Calu3 (cell line): ENCODE data around the gene BIVM. TPM values are rescaled to one million over a fixed set of nuclear protein-coding genes. Genes with fewer than 3 reads are reported as not detected.

Experiments
- BruUV-seq: library from RNA; stranded (reverse); fragments of 400-500 nt; replicated peaks from 2 replicates; lab custom pipeline; 2021; lab: Mats Ljungman, UMichigan
- CTCF ChIA-PET: fragments of 300-600 bp; sonication (Branson Sonifier 250); formaldehyde crosslinking; loops from one replicate; lab custom pipeline; 2022; ENCODE audit warnings: antibody characterized with exemption; lab: Charles Lee
- DNase-seq: peaks from one replicate; pipeline ENCODE4 v3.0.0; 2022
- H3K27ac Mint-ChIP-seq: one replicate; pipeline ENCODE4 v1.8.0; 2022; ENCODE audit warnings: mixed read lengths; ENCODE audit not compliant: unreplicated experiment
- H3K27me3 Mint-ChIP-seq: one replicate; pipeline ENCODE4 v1.8.0; 2022; ENCODE audit warnings: mixed read lengths; ENCODE audit not compliant: unreplicated experiment
- H3K36me3 Mint-ChIP-seq: one replicate; pipeline ENCODE4 v1.8.0; 2022; ENCODE audit warnings: mild to moderate bottlenecking, moderate library complexity, mixed read lengths; ENCODE audit not compliant: insufficient read depth, unreplicated experiment
- H3K4me1 Mint-ChIP-seq: one replicate; pipeline ENCODE4 v1.8.0; 2022; ENCODE audit warnings: mild to moderate bottlenecking, low read depth, mixed read lengths; ENCODE audit not compliant: unreplicated experiment
- H3K4me3 Mint-ChIP-seq: one replicate; pipeline ENCODE4 v1.8.0; 2022; ENCODE audit warnings: mild to moderate bottlenecking, low read depth, moderate library complexity, mixed read lengths; ENCODE audit not compliant: unreplicated experiment
- H3K9me3 Mint-ChIP-seq: one replicate; pipeline ENCODE4 v1.8.0; 2022; ENCODE audit warnings: low read depth, mixed read lengths; ENCODE audit not compliant: unreplicated experiment
- intact Hi-C: fragments of 100-400 bp; cut with micrococcal nuclease; formaldehyde crosslinking; loops from one replicate; pipeline ENCODE4 v1.10.0; 2022; ENCODE audit not compliant: unreplicated experiment
- total RNA-seq: library from RNA; stranded (reverse); gene quantifications from 2 replicates; pipeline ENCODE4 v1.2.3, GENCODE V29; 2022
- TF ChIP-seq, protein P1 (sequence below): fragments of 200-600 bp; IDR thresholded peaks from one replicate; pipeline ENCODE4 v1.8.0; 2022; ENCODE audit warnings: antibody characterized with exemption; ENCODE audit not compliant: unreplicated experiment

BIVM gene
- total RNA-seq, 1 experiment from 2014 or later: 12.6 TPM

DNA sequence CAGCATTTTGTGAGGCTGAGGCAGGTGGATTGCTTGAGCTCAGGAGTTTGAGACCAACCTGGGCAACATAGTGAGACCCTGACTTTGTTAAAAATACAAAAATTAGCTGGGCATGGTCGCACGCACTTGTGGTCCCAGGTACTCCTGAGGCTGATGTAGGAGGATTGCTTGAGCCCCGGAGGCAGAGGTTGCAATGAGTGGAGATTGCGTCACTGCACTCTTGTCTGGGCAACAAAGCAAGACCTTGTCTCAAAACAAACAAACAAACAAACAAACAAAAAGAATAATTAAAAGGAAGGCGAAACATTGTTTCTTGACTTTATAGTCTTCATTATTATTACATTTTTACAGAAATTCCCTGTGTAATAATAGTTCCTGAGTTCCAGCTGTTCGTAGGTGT is 15.9 kb downstream of the BIVM start:
- Mint-ChIP-seq H3K27ac (no peak overlapping the region), H3K27me3 (no peaks in the 10 kb centered on the region), H3K36me3 (no peaks in the 10 kb centered on the region), H3K4me1 (peaks cover 18% of the 10 kb centered on the region), H3K9me3 (no peaks in the 10 kb centered on the region), H3K4me3 (no peak overlapping the region)
- TF ChIP-seq, protein P1, sequence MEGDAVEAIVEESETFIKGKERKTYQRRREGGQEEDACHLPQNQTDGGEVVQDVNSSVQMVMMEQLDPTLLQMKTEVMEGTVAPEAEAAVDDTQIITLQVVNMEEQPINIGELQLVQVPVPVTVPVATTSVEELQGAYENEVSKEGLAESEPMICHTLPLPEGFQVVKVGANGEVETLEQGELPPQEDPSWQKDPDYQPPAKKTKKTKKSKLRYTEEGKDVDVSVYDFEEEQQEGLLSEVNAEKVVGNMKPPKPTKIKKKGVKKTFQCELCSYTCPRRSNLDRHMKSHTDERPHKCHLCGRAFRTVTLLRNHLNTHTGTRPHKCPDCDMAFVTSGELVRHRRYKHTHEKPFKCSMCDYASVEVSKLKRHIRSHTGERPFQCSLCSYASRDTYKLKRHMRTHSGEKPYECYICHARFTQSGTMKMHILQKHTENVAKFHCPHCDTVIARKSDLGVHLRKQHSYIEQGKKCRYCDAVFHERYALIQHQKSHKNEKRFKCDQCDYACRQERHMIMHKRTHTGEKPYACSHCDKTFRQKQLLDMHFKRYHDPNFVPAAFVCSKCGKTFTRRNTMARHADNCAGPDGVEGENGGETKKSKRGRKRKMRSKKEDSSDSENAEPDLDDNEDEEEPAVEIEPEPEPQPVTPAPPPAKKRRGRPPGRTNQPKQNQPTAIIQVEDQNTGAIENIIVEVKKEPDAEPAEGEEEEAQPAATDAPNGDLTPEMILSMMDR: no peak
- DNase-seq: no peak
- CTCF ChIA-PET: no interaction called here
- intact Hi-C loops: no loop called here
- no TSS peak for BruUV-seq

DNA sequence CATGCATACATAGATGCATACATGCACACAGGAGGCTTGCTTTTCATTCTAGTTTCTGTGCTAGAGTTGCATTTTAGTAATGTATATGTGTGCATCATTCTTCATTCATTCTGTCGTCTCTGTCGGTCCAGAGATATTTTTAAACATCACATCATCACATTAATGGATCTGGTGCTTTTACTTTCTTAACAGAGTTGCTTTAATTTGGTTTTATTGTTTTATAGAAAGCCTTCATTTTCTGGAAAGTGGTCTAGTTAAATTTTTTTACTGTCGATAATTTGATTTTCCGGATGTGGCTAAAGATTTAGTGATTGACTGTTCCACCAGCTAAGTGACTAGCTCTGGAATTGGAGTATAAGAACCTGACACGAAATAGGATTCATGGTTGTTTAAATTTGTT is 16.9 kb downstream of the BIVM start:
- H3K27me3 Mint-ChIP-seq: no peaks in the 10 kb centered on the region
- H3K4me1 Mint-ChIP-seq: peaks cover 18% of the 10 kb centered on the region
- no peak overlapping the region for H3K27ac Mint-ChIP-seq

DNA sequence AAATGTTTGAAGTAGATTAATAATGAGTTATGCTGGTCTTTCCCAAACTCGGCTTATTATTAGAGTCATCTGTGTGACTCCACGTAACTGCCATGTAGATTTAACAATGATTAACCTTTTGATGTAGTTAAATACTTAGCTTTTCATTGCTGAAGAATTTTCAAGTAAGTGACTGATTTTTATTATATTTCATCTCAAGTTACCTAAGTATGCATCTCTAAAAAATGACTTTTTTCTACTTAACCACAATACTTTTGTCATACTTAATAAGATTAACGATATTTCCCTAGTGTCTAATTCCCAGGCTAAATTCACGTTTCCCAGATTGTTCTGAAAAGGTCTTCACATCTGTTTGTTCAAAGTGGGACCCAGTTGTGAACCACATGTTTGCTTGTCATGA is 17.8 kb downstream of the BIVM start:
- BruUV-seq: no TSS peak
- no peaks in the 10 kb centered on the region for H3K27me3 Mint-ChIP-seq
- no peak overlapping the region for H3K27ac Mint-ChIP-seq
- no peaks in the 10 kb centered on the region for H3K36me3 Mint-ChIP-seq
- H3K9me3 Mint-ChIP-seq: no peaks in the 10 kb centered on the region
- intact Hi-C loops: no loop called here
- CTCF ChIA-PET: no interaction called here
- no peak overlapping the region for H3K4me3 Mint-ChIP-seq
- TF ChIP-seq, protein P1: no peak
- peaks cover 18% of the 10 kb centered on the region for H3K4me1 Mint-ChIP-seq
- DNase-seq: no peak

More for the DNA sequence above, 16.9 kb downstream of the BIVM start:
- TF ChIP-seq, protein P1: no peak
- intact Hi-C loops: no loop called here
- DNase-seq: no peak
- Mint-ChIP-seq H3K9me3 (no peaks in the 10 kb centered on the region), H3K36me3 (no peaks in the 10 kb centered on the region), H3K4me3 (no peak overlapping the region)
- CTCF ChIA-PET: no interaction called here
- BruUV-seq: no TSS peak

DNA sequence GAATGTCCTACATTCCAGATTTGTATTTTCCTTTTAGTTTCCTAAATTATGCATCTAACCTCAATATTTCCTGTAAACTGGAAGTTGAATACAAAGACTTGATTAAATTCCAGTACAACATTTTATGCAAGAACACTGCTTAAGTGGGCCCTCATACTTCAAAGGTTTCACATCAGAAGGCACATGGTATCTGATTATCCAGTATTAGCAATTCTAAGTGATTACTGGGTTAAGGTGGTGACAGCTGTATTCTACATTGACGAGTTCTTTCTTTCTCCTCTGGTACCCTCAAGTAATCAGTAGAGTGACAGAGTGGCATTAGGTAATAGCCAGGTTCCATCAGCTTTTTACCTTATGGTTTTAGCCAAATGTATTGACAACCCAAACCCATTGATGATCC is 18.3 kb downstream of the BIVM start:
- Mint-ChIP-seq H3K27ac (no peak overlapping the region), H3K9me3 (no peaks in the 10 kb centered on the region), H3K4me3 (no peak overlapping the region), H3K4me1 (peaks cover 18% of the 10 kb centered on the region), H3K27me3 (no peaks in the 10 kb centered on the region), H3K36me3 (no peaks in the 10 kb centered on the region)
- CTCF ChIA-PET: no interaction called here
- no peak for DNase-seq
- intact Hi-C loops: no loop called here
- BruUV-seq: no TSS peak
- TF ChIP-seq, protein P1: no peak
